HepG2 (cell line): ENCODE measurements around the gene TCF25. TPM values are rescaled to one million over a fixed set of nuclear protein-coding genes. Genes with fewer than 3 reads are reported as not detected.

Experiments used
- ATM ChIP-seq: fragments of 450-650 bp; IDR thresholded peaks from 2 replicates; pipeline ENCODE4 v1.7.1; 2017; ENCODE audit warnings: mild to moderate bottlenecking, borderline replicate concordance
- ETV5 ChIP-seq: IDR thresholded peaks from 2 replicates; pipeline ENCODE4 v1.6.1; 2018; ENCODE audit warnings: missing biosample characterization, missing genetic modification reagents, inconsistent platforms, borderline replicate concordance
- GPN1 ChIP-seq: sonication (generic); formaldehyde crosslinking; IDR thresholded peaks from 2 replicates; pipeline ENCODE4 v1.5.1; 2020; ENCODE audit warnings: missing genetic modification reagents, borderline replicate concordance
- HIVEP1 ChIP-seq: sonication (generic); formaldehyde crosslinking; IDR thresholded peaks from 2 replicates; pipeline ENCODE4 v1.4.0; 2020; ENCODE audit warnings: mild to moderate bottlenecking, missing genetic modification reagents
- HNRNPK ChIP-seq: fragments of 200-400 bp; formaldehyde crosslinking; IDR thresholded peaks from 2 replicates; pipeline ENCODE4 v1.6.1; 2018; ENCODE audit warnings: low read length, low read depth, moderate library complexity, mild to moderate bottlenecking; ENCODE audit not compliant: poor library complexity, severe bottlenecking
- JDP2 ChIP-seq: sonication (generic); formaldehyde crosslinking; IDR thresholded peaks from 2 replicates; pipeline ENCODE4 v1.8.1; 2022; ENCODE audit warnings: missing genetic modification reagents, borderline replicate concordance
- MAFF ChIP-seq: IDR thresholded peaks from 2 replicates; pipeline ENCODE4 v1.6.1; 2011; ENCODE audit warnings: low read depth, low read length, improper control_type of control experiment
- NAIF1 ChIP-seq: sonication (generic); formaldehyde crosslinking; IDR thresholded peaks from 2 replicates; pipeline ENCODE4 v1.5.0; 2020; ENCODE audit warnings: mild to moderate bottlenecking, missing genetic modification reagents, borderline replicate concordance
- NFIB ChIP-seq: sonication (generic); formaldehyde crosslinking; IDR thresholded peaks from 2 replicates; pipeline ENCODE4 v1.9.0; 2021; ENCODE audit warnings: missing genetic modification reagents, mild to moderate bottlenecking, borderline replicate concordance
- NR2F2 ChIP-seq: IDR thresholded peaks from 2 replicates; pipeline ENCODE4 v1.6.1; 2012; ENCODE audit warnings: low read depth, inconsistent platforms, borderline replicate concordance
- PHF5A ChIP-seq: IDR thresholded peaks from one replicate; pipeline ENCODE4 v1.6.1; 2018; ENCODE audit warnings: low read depth, missing genetic modification reagents; ENCODE audit not compliant: unreplicated experiment
- SSRP1 ChIP-seq: IDR thresholded peaks from 2 replicates; pipeline ENCODE4 v1.6.1; 2016; ENCODE audit warnings: control low read depth
- TBX2 ChIP-seq: sonication (generic); formaldehyde crosslinking; IDR thresholded peaks from 2 replicates; pipeline ENCODE4 v1.5.0; 2020; ENCODE audit warnings: missing genetic modification reagents, mild to moderate bottlenecking, borderline replicate concordance
- ZBTB7A ChIP-seq: sonication (generic); formaldehyde crosslinking; IDR thresholded peaks from 2 replicates; pipeline ENCODE4 v1.8.0; 2022; ENCODE audit warnings: mild to moderate bottlenecking, missing genetic modification reagents
- ZNF136 ChIP-seq: sonication (generic); formaldehyde crosslinking; IDR thresholded peaks from 2 replicates; pipeline ENCODE4 v1.8.1; 2022; ENCODE audit warnings: low read depth, mild to moderate bottlenecking, moderate library complexity, missing genetic modification reagents
- ZNF160 ChIP-seq: sonication (generic); formaldehyde crosslinking; IDR thresholded peaks from 2 replicates; pipeline ENCODE4 v1.8.0; 2022; ENCODE audit warnings: mild to moderate bottlenecking, inconsistent platforms, missing genetic modification reagents
- ZNF501 ChIP-seq: sonication (generic); formaldehyde crosslinking; IDR thresholded peaks from 2 replicates; pipeline ENCODE4 v1.5.1; 2020; ENCODE audit warnings: mild to moderate bottlenecking, moderate library complexity, missing genetic modification reagents
- ZNF761 ChIP-seq: sonication (generic); formaldehyde crosslinking; conservative IDR thresholded peaks from 2 replicates; pipeline ENCODE4 v1.4.0; 2020; ENCODE audit warnings: mild to moderate bottlenecking, missing genetic modification reagents
- ZNF781 ChIP-seq: sonication (generic); formaldehyde crosslinking; IDR thresholded peaks from 2 replicates; pipeline ENCODE4 v1.5.1; 2020; ENCODE audit warnings: borderline replicate concordance, mild to moderate bottlenecking, missing genetic modification reagents; ENCODE audit errors: not compliant biosample characterization
- polyA plus RNA-seq, 8 experiments: library from polyadenylated mRNA; depleted of rRNA in 3 of 8; stranded (reverse) in 7 of 8; unstranded in 1 of 8; fragments of >200 nt; fragmentation: Illumina TruSeq in 4 of 8; extraction: Trizol in 4 of 8; gene quantifications; 2 replicates each; pipeline versions ENCODE4 v1.2.1 to v1.2.3, GENCODE V29; 2011 to 2016; ENCODE audit warnings: low read depth in 4 of 8, missing spikeins in 1 of 8, mixed read lengths in 1 of 8; ENCODE audit not compliant: insufficient read depth in 1 of 8
- total RNA-seq, 5 experiments: library from RNA; depleted of rRNA; stranded (reverse); fragments of >200 nt; fragmentation: Illumina TruSeq; extraction: Trizol; gene quantifications; 2 replicates each; pipeline ENCODE4 v1.2.3, GENCODE V29; 2016; ENCODE audit warnings: low read depth in 1 of 5
- TF ChIP-seq, protein P1 (sequence below): sonication (generic); formaldehyde crosslinking; IDR thresholded peaks from 2 replicates; pipeline ENCODE4 v1.4.0; 2020; ENCODE audit warnings: missing genetic modification reagents, borderline replicate concordance
- TF ChIP-seq, protein P2 (sequence below): sonication (generic); formaldehyde crosslinking; conservative IDR thresholded peaks from 2 replicates; pipeline ENCODE4 v1.4.0; 2020; ENCODE audit warnings: missing genetic modification reagents
- TF ChIP-seq, protein P3 (sequence below): sonication (generic); formaldehyde crosslinking; IDR thresholded peaks from 2 replicates; pipeline ENCODE4 v1.4.0; 2020; ENCODE audit warnings: missing genetic modification reagents, borderline replicate concordance
- TF ChIP-seq, protein P4 (sequence below): sonication (generic); formaldehyde crosslinking; IDR thresholded peaks from 2 replicates; pipeline ENCODE4 v1.9.0; 2022; ENCODE audit warnings: missing genetic modification reagents, mild to moderate bottlenecking, borderline replicate concordance
- TF ChIP-seq, protein P5 (sequence below): IDR thresholded peaks from 2 replicates; pipeline ENCODE4 v1.6.1; 2016; ENCODE audit warnings: missing genetic modification reagents, missing compliant biosample characterization

Gene TCF25
- total and polyA plus RNA-seq, 2 of the 13 experiments (the other 11 are each of a cell fraction or from before 2014, with no cell fraction given): 138 to 206 TPM

DNA sequence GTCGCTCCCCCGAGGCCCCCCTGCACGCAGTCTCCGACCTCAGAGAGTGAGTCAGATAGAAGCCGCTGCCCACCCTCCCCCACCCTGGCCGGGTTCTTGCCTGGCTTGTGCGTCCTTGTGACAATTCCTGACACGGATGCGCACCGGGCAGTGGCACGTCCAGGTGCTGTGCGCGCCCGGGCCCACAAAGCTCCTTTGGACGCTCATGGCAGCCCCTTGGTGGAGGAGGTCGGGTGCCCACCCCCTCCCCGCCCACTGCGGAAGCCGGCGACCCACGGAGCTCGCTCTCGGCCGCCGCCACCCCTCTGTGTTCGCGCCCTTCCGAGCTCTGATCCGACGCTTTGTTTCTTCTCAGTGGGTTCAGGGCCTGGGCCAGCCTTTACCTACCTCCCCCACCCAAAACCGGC lies 49.1 kb downstream of the TCF25 start (continued):
- no peak for TF ChIP-seq MAFF
- TF ChIP-seq ZBTB7A (CRISPR knock-in tag): no peak
- peak; percentile 77; the same call in 1 of the 2 replicates for TF ChIP-seq NAIF1
- TF ChIP-seq, protein P1, sequence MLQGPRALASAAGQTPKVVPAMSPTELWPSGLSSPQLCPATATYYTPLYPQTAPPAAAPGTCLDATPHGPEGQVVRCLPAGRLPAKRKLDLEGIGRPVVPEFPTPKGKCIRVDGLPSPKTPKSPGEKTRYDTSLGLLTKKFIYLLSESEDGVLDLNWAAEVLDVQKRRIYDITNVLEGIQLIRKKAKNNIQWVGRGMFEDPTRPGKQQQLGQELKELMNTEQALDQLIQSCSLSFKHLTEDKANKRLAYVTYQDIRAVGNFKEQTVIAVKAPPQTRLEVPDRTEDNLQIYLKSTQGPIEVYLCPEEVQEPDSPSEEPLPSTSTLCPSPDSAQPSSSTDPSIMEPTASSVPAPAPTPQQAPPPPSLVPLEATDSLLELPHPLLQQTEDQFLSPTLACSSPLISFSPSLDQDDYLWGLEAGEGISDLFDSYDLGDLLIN (CRISPR knock-in tag): no peak
- TF ChIP-seq NR2F2: no peak
- TF ChIP-seq ZNF160 (CRISPR knock-in tag): no peak
- TF ChIP-seq, protein P2, sequence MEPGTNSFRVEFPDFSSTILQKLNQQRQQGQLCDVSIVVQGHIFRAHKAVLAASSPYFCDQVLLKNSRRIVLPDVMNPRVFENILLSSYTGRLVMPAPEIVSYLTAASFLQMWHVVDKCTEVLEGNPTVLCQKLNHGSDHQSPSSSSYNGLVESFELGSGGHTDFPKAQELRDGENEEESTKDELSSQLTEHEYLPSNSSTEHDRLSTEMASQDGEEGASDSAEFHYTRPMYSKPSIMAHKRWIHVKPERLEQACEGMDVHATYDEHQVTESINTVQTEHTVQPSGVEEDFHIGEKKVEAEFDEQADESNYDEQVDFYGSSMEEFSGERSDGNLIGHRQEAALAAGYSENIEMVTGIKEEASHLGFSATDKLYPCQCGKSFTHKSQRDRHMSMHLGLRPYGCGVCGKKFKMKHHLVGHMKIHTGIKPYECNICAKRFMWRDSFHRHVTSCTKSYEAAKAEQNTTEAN (CRISPR knock-in tag): no peak; the same call in 1 of the 2 replicates
- no peak for TF ChIP-seq TBX2 (CRISPR knock-in tag)
- TF ChIP-seq NFIB (CRISPR knock-in tag): no peak
- no peak for TF ChIP-seq HIVEP1 (CRISPR knock-in tag)
- TF ChIP-seq, protein P3, sequence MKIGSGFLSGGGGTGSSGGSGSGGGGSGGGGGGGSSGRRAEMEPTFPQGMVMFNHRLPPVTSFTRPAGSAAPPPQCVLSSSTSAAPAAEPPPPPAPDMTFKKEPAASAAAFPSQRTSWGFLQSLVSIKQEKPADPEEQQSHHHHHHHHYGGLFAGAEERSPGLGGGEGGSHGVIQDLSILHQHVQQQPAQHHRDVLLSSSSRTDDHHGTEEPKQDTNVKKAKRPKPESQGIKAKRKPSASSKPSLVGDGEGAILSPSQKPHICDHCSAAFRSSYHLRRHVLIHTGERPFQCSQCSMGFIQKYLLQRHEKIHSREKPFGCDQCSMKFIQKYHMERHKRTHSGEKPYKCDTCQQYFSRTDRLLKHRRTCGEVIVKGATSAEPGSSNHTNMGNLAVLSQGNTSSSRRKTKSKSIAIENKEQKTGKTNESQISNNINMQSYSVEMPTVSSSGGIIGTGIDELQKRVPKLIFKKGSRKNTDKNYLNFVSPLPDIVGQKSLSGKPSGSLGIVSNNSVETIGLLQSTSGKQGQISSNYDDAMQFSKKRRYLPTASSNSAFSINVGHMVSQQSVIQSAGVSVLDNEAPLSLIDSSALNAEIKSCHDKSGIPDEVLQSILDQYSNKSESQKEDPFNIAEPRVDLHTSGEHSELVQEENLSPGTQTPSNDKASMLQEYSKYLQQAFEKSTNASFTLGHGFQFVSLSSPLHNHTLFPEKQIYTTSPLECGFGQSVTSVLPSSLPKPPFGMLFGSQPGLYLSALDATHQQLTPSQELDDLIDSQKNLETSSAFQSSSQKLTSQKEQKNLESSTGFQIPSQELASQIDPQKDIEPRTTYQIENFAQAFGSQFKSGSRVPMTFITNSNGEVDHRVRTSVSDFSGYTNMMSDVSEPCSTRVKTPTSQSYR (CRISPR knock-in tag): peak; percentile 93
- TF ChIP-seq, protein P4, sequence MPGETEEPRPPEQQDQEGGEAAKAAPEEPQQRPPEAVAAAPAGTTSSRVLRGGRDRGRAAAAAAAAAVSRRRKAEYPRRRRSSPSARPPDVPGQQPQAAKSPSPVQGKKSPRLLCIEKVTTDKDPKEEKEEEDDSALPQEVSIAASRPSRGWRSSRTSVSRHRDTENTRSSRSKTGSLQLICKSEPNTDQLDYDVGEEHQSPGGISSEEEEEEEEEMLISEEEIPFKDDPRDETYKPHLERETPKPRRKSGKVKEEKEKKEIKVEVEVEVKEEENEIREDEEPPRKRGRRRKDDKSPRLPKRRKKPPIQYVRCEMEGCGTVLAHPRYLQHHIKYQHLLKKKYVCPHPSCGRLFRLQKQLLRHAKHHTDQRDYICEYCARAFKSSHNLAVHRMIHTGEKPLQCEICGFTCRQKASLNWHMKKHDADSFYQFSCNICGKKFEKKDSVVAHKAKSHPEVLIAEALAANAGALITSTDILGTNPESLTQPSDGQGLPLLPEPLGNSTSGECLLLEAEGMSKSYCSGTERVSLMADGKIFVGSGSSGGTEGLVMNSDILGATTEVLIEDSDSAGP (CRISPR knock-in tag): peak; percentile 39
- peak; percentile 45 for TF ChIP-seq SSRP1
- no peak for TF ChIP-seq ATM
- TF ChIP-seq GPN1 (CRISPR knock-in tag): peak; percentile 47; the same call in 1 of the 2 replicates
- TF ChIP-seq, protein P5, sequence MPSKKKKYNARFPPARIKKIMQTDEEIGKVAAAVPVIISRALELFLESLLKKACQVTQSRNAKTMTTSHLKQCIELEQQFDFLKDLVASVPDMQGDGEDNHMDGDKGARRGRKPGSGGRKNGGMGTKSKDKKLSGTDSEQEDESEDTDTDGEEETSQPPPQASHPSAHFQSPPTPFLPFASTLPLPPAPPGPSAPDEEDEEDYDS (CRISPR knock-in tag): no peak
- no peak; the same call in 1 of the 2 replicates for TF ChIP-seq ETV5
- 0 out of 2 replicates have a peak, but pooled peaks have one; percentile 59 for TF ChIP-seq ZNF501 (CRISPR knock-in tag)
- no peak for TF ChIP-seq PHF5A (CRISPR knock-in tag)
- TF ChIP-seq ZNF781 (CRISPR knock-in tag): no peak
- 0 out of 2 replicates have a peak, but pooled peaks have one; percentile 63 for TF ChIP-seq ZNF136 (CRISPR knock-in tag)
- TF ChIP-seq HNRNPK: no peak
- no peak for TF ChIP-seq ZNF761 (CRISPR knock-in tag)
- no peak for TF ChIP-seq JDP2 (CRISPR knock-in tag)
